Sciatic nerve (tissue), 2 donors: ENCODE data around the gene LYRM4. TPM values are rescaled to one million over a fixed set of nuclear protein-coding genes. Genes with fewer than 3 reads are reported as not detected.

Experiments used
- ATAC-seq: fragments of 200-7000 bp; cut with Tn5 transposase; one replicate; pipeline ENCODE4 v1.9.1; 2020; ENCODE audit warnings: mild to moderate bottlenecking, moderate library complexity
- DNase-seq: peaks from one replicate; pipeline ENCODE4 v3.0.0-alpha.2; 2020; ENCODE audit warnings: low spot score
- intact Hi-C: fragments of 100-400 bp; cut with DNase I; formaldehyde crosslinking; loops from one replicate; pipeline ENCODE4 v1.14.2; 2022
- total RNA-seq: library from RNA; stranded (reverse); fragmentation: NEBNext Ultra II Directional; extraction: Animal tissue kit (Norgen Biotek cat#: 25700); gene quantifications from one replicate; pipeline ENCODE4 v1.2.1, GENCODE V29; 2021
- donor health status: DM: no; HTN: no; CAD: no.
- donor health status: DM: no; HTN: no; CAD: no.

Gene LYRM4
- total RNA-seq, 1 donor from 2014 or later, result 21.7 TPM

- ATAC-seq (no peak), DNase-seq (no peak)
- intact Hi-C loops, result no loop called here
Measured at GRCh38 chr6:5285081-5285480, 24.3 kb upstream of the LYRM4 start.

GRCh38 chr6:5282191-5282623 is 21.5 kb upstream of the LYRM4 start:
- ATAC-seq (no peak), DNase-seq (no peak)
- intact Hi-C loops, result no loop called here

GRCh38 chr6:5280920-5281319 is 20.2 kb upstream of the LYRM4 start:
- ATAC-seq (no peak), DNase-seq (no peak)
- intact Hi-C loops, result no loop called here

GRCh38 chr6:5279891-5280338 is 19.2 kb upstream of the LYRM4 start:
- DNase-seq (no peak), ATAC-seq (no peak)
- intact Hi-C loops, result no loop called here

GRCh38 chr6:5278565-5279120 is 17.9 kb upstream of the LYRM4 start:
- ATAC-seq (no peak), DNase-seq (no peak)
- intact Hi-C loops, result no loop called here

- intact Hi-C loops, result no loop called here
- DNase-seq (no peak), ATAC-seq (no peak)
Measured at GRCh38 chr6:5278047-5278446, 17.3 kb upstream of the LYRM4 start.

- intact Hi-C loops, result no loop called here
- DNase-seq, result no peak
- no peak for ATAC-seq
Measured at GRCh38 chr6:5277589-5277988, 16.8 kb upstream of the LYRM4 start.

GRCh38 chr6:5276581-5276980 is 15.8 kb upstream of the LYRM4 start:
- intact Hi-C loops, result no loop called here
- no peak for ATAC-seq

GRCh38 chr6:5275497-5275896 is 14.7 kb upstream of the LYRM4 start:
- intact Hi-C loops, result no loop called here
- DNase-seq (no peak), ATAC-seq (no peak)

More at GRCh38 chr6:5276581-5276980, 15.8 kb upstream of the LYRM4 start:
- no peak for DNase-seq

- intact Hi-C loops, result no loop called here
- DNase-seq (no peak), ATAC-seq (no peak)
Measured at GRCh38 chr6:5274231-5274630, 13.5 kb upstream of the LYRM4 start.

GRCh38 chr6:5271926-5272325 is 11.2 kb upstream of the LYRM4 start:
- intact Hi-C loops, result no loop called here
- ATAC-seq, result no peak
- no peak for DNase-seq

- intact Hi-C loops, result no loop called here
- ATAC-seq (no peak), DNase-seq (no peak)
Measured at GRCh38 chr6:5270093-5270680, 9.4 kb upstream of the LYRM4 start.

GRCh38 chr6:5266423-5266822 is 5.7 kb upstream of the LYRM4 start:
- intact Hi-C loops, result no loop called here
- DNase-seq, result no peak
- ATAC-seq, result no peak

GRCh38 chr6:5261545-5262109 is 877 bp upstream of the LYRM4 start:
- intact Hi-C loops, result no loop called here
- ATAC-seq (no peak), DNase-seq (no peak)

GRCh38 chr6:5260111-5260620 is 584 bp downstream of the LYRM4 start:
- peak; percentile 3 for ATAC-seq
- peak; percentile 74 for DNase-seq

GRCh38 chr6:5259428-5259827 is 1.3 kb downstream of the LYRM4 start:
- ATAC-seq (no peak), DNase-seq (no peak)
- intact Hi-C loops, result loop anchor here (10.0 kb wide), 1 partner anchor 115 kb away; no protein-coding TSS in a partner anchor

More at GRCh38 chr6:5260111-5260620, 584 bp downstream of the LYRM4 start:
- intact Hi-C loops, result no loop called here

- DNase-seq, result no peak
- ATAC-seq, result no peak
- intact Hi-C loops, result loop anchor here (10.0 kb wide), 1 partner anchor 113 kb away; no protein-coding TSS in a partner anchor
Measured at GRCh38 chr6:5257400-5257799, 3.4 kb downstream of the LYRM4 start.

- ATAC-seq (no peak), DNase-seq (no peak)
- intact Hi-C loops, result loop anchor here (10.0 kb wide), 1 partner anchor 112 kb away; no protein-coding TSS in a partner anchor
Measured at GRCh38 chr6:5256952-5257351, 3.8 kb downstream of the LYRM4 start.

GRCh38 chr6:5250911-5251310 is 9.8 kb downstream of the LYRM4 start:
- DNase-seq, result no peak
- ATAC-seq, result no peak
- intact Hi-C loops, result loop anchor here (10.0 kb wide), 1 partner anchor 106 kb away; no protein-coding TSS in a partner anchor

GRCh38 chr6:5250451-5250850 is 10.3 kb downstream of the LYRM4 start:
- ATAC-seq, result no peak
- intact Hi-C loops, result loop anchor here (10.0 kb wide), 1 partner anchor 106 kb away; no protein-coding TSS in a partner anchor
- no peak for DNase-seq
